BE2C (cell line): Measurements from ENCODE around the gene GLB1L2.

Experiments used
- DNase-seq: peaks from one replicate; pipeline ENCODE4 v3.0.0-alpha.2; 2020
- H3K27me3 ChIP-seq: fragments of 250-450 bp; sonication (Bioruptor Pico); 2 replicates; pipeline ENCODE4 v1.5.1; 2020; ENCODE audit warnings: mild to moderate bottlenecking
- H3K36me3 ChIP-seq: fragments of 250-450 bp; sonication (Bioruptor Pico); 2 replicates; pipeline ENCODE4 v1.5.1; 2020; ENCODE audit warnings: mild to moderate bottlenecking
- H3K4me1 ChIP-seq: fragments of 250-450 bp; sonication (Bioruptor Pico); 2 replicates; pipeline ENCODE4 v1.5.1; 2020
- H3K4me3 ChIP-seq: 2 replicates; pipeline ENCODE4 v1.5.1; 2011; ENCODE audit warnings: low read depth, low read length
- H3K9me3 ChIP-seq: fragments of 250-450 bp; sonication (Bioruptor Pico); 2 replicates; pipeline ENCODE4 v1.5.1; 2020
- CTCF ChIP-seq: IDR thresholded peaks from 2 replicates; pipeline ENCODE4 v1.5.1; 2012; ENCODE audit warnings: mild to moderate bottlenecking, low read depth, low read length

Gene GLB1L2

GRCh38 chr11:134371436-134372185 lies 39.8 kb downstream of the GLB1L2 start:
- no peaks in the 10 kb centered on the region for H3K27me3 ChIP-seq
- H3K4me1 ChIP-seq, result no peaks in the 10 kb centered on the region
- no peaks in the 10 kb centered on the region for H3K36me3 ChIP-seq
- no peaks in the 10 kb centered on the region for H3K9me3 ChIP-seq
- DNase-seq, result no peak
- no peak for TF ChIP-seq CTCF
- H3K4me3 ChIP-seq, result no peak overlapping the region

GRCh38 chr11:134372536-134372935 lies 40.7 kb downstream of the GLB1L2 start:
- no peak for DNase-seq
- Histone ChIP-seq H3K4me1 (no peaks in the 10 kb centered on the region), H3K27me3 (no peaks in the 10 kb centered on the region), H3K4me3 (no peak overlapping the region), H3K36me3 (no peaks in the 10 kb centered on the region; the same call in 1 of the 2 replicates), H3K9me3 (no peaks in the 10 kb centered on the region)
- no peak for TF ChIP-seq CTCF

GRCh38 chr11:134372961-134373360 lies 41.2 kb downstream of the GLB1L2 start:
- no peak for TF ChIP-seq CTCF
- Histone ChIP-seq H3K9me3 (no peaks in the 10 kb centered on the region), H3K4me3 (no peak overlapping the region), H3K4me1 (no peaks in the 10 kb centered on the region), H3K36me3 (no peaks in the 10 kb centered on the region; the same call in 1 of the 2 replicates), H3K27me3 (no peaks in the 10 kb centered on the region)
- no peak for DNase-seq

GRCh38 chr11:134373591-134374052 lies 41.8 kb downstream of the GLB1L2 start:
- TF ChIP-seq CTCF, result no peak

GRCh38 chr11:134374171-134374570 lies 42.4 kb downstream of the GLB1L2 start:
- Histone ChIP-seq H3K36me3 (no peaks in the 10 kb centered on the region; the same call in 1 of the 2 replicates), H3K9me3 (no peaks in the 10 kb centered on the region), H3K4me3 (no peak overlapping the region), H3K27me3 (no peaks in the 10 kb centered on the region), H3K4me1 (no peaks in the 10 kb centered on the region)
- no peak for DNase-seq
- no peak for TF ChIP-seq CTCF

More at GRCh38 chr11:134373591-134374052, 41.8 kb downstream of the GLB1L2 start:
- Histone ChIP-seq H3K4me1 (no peaks in the 10 kb centered on the region), H3K36me3 (no peaks in the 10 kb centered on the region; the same call in 1 of the 2 replicates), H3K27me3 (no peaks in the 10 kb centered on the region), H3K9me3 (no peaks in the 10 kb centered on the region), H3K4me3 (no peak overlapping the region)
- no peak for DNase-seq

GRCh38 chr11:134374891-134375550 lies 43.2 kb downstream of the GLB1L2 start:
- no peak for TF ChIP-seq CTCF
- H3K4me3 ChIP-seq, result no peak overlapping the region

More at GRCh38 chr11:134374891-134375550, 43.2 kb downstream of the GLB1L2 start:
- no peak for DNase-seq
- no peaks in the 10 kb centered on the region for H3K27me3 ChIP-seq
- H3K36me3 ChIP-seq, result no peaks in the 10 kb centered on the region; the same call in 1 of the 2 replicates
- H3K4me1 ChIP-seq, result no peaks in the 10 kb centered on the region
- H3K9me3 ChIP-seq, result no peaks in the 10 kb centered on the region
